ENCODE measurements around the gene SALL3.

The SALL3 gene

DNA sequence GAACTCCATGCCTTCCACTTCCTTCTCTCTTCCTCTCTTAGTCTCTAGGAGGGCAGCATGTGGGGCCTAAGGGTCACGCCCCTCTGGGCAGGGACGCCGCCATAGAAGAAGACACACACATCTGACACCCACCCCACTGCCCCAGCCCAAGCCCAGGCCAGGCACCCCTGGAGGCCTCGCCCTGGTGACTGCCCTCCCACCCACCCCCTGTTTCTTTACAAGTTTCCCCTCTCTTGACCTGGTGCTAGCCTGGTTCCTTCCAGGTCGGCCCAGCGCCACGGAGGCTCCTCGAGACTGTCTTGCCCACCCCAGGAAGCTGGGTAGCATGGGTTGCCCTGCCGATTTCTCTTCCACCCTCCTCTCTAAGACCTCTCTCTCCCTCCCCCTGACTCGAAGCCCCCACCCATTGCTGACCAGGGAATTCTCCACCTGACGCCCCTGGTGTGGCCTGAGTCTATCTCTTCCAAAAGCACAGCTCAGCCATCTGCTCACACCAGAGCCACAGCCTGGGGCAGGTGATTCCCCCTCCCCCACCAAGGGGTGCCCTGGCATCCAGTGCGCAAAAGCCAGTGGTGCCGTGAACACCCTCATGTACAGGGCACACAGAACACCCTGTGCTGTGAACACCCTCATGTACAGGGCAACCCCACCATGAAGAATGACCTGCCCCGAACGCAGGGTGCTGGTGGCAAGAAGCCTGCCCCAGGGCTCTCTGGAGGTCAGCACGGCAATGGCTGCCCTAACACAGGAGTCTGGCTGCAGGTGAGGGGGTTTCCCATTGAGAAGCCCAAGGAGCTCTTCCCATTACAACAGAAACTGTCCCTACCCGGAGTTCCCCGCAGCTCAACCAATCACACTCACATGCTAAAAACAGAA is 13.5 kb upstream of the SALL3 start:
- no peak for DNase-seq

DNA sequence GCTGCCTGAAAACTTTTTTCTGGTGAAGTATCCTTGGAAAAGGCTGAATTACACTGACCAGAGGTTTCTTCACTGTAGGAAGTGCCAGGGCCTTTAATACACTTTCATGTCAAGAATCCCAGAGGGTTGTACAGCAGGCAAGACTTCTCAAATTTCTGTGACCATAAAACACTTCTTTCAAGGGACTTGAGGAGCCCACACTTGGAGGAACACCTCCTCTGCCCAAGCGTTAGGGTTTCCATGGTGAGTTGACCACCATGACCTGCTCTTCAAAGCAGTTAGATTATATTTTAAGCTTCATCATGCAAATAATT is 12.9 kb upstream of the SALL3 start:
- DNase-seq, result no peak

DNA sequence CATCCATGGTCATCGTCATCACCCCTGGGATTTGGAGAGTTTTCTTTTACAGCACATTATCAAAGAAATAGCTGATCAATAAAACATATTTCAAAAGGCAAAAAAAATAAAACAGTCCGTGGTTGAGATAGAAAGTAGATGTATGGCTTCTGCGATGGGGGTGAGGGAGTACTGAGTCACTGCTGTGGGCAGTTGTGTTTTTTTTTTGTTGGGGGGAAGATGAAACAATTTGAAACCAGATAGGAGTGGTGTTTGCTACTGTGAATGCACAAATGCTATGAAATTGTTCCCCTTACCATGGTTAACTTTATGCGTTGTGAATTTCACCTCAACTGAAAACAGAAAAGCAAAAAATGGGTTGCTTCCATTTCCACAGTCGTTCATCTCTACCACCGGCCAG is 11.9 kb upstream of the SALL3 start:
- no peak for DNase-seq

DNA sequence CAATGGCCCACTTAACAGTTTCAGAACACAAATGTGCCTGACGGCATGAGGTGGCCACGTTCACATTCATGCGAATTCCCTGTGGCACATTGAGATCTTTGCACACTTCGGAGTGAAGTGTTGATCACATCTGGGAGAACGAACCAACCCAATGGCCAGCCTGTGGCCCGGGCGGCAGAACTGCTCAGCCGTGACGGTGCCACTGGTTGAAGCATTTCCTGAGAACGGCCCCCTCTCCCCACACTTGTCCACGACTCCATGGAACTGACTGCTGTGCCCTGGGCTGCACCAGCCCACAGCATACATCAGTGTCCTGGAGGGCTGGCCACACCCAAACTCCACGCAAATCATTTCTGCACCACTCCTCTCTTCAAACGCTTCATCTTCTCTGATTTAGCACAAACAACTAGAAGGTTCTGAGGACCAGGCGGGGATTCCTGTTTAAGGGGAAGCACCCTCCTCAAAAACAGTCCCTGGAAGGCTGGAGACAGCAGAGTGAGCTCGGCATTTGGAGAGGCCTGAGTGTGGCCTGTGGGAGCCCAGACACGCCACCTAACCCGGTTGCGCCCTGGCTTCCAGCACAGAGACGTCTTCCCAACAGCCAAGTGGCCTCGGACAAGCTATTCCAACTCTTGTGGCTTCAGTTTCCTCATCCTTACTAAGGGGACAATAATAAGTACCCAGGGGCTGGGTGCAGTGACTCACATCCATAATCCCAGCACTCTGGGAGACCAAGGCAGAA is 9.9 kb upstream of the SALL3 start:
- no peak for DNase-seq

DNA sequence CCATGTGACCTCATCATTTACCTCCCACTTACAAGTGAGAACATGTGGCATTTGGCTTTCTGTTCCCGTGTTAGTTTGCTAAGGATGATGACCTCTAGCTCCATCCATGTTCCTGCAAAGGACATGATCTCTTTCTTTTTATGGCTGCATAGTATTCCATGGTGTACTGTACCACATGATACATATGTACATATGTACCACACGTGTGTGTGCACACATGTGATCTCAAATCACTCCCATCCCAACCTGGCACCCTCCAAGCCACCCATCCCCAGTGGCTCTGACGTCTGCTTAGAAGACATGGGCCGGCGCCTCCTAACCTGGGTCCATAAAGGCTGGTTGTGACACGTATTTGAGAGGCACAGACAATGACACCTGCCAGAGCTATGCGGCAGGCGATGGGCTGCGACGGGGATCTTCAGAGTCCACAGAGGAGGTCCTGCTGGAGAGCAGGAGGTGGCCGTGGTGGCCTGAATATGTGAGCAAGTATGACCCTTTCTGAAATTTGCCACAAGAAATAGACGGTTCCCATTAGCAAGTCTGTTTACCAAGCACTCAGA is 8.8 kb upstream of the SALL3 start:
- no peak for DNase-seq

DNA sequence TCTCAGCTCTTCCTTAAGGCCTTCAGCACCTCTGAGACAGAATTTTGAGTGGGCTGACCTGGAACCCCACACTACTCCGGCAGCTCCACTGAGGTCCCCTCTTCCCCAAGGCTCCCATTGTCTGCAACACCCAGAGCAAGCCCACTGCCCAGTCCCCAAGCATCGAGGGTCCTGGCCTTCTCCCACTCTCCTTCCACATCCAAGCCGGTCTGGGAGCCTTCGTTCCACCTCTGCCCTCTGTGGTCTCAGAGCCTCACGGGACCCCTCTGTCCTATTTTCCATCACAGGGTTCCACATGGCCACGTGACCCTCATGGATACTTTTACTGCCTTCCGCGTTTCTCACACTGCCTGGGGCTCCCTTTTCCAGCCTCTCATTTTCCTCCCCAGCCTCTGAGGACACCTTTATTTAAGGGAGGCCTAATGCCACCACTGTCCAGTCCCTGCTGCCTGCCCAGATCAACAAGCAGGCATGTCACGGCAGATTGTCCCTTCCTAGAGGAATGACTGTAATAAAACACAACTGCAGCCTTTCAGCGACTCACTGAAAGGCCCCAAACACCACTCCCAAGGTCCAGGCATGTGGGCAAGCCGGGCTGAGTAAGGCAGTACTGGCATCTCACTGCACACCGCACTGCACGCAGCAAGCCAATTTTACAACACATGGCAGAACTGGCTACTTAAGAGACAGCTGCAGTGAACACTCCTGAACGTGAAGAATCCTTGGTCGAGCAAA is 7.9 kb upstream of the SALL3 start:
- no peak for DNase-seq

DNA sequence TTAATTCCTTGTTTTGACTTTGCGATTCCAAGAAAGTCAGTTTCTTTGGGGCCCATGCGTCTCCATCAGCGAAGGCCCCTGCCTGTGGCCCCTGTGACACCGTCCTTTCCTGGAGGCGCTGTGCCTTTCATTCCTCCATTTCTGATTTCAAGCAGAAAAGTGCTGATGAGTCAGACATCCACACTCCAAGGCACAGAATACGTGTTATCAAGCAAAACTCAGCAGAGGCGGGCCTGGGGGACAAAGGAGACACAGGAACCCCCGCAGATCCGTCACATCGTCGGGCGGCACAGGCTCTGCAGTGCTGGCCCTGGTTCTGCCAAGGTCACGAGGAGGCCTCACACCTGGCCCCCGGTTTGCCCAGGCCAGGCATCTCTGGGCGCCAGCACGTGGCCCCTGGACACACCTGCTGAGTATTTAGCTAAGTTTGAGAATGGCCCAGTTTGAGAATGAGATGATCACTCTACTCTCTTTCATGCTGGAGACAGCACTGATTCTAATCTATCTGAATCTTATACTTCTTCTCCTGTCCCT is 7.2 kb upstream of the SALL3 start:
- no peak for DNase-seq

DNA sequence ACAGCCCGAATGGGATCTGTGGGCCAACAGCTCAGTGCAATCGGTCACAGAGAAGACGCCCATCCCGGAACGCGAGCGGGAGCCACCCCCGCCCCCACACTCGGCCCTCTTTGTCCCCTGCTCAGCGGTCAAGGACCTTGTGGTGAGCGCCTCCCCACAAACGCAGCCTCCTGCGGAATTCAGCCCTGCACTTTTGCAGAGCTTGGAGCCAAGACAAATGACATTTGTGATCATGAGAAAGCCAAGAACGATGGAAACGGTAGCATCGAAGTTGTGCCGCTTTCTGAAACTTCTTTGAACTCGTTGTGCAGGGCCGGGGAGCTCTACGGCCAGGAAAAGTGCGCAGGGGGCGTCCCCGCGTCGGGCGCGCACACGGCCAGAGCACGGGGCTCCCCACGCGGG is 6.7 kb upstream of the SALL3 start:
- DNase-seq, result no peak

DNA sequence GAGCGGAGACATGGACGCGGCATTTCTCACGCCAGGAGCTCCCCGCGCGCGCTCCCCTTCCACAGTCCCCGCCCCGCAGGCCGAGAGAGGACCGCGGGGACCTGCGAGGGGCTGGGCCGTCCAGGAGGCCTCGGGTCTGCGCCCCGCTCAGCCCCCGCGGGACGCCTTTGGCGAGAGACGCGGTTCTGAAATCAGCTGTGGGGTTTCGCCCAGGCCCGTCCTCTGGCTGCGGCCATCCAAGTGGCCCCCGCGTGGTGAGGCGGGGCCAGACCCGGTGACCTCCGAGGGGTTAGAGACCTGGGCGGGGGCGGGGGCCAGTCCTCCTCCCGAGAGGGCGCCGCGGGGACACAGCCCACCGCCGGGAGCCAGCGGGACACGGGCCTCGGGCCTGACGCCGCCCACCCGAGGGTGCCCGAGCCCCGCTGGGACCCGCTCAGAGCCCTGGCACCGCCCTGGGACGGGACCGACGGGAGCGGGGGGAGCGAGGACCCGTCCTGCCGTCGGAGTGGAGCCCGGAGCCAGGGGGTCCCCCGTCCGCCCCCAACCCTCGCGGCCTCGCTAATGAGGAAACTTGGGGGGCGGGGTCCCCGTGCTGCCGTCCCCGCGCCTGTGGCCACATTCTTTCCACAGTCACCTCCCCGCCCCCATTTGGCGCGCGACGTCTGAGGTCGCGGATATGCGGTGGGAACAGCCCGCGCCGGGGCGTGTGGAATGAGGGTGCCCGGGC is 6.1 kb upstream of the SALL3 start:
- DNase-seq, result no peak

DNA sequence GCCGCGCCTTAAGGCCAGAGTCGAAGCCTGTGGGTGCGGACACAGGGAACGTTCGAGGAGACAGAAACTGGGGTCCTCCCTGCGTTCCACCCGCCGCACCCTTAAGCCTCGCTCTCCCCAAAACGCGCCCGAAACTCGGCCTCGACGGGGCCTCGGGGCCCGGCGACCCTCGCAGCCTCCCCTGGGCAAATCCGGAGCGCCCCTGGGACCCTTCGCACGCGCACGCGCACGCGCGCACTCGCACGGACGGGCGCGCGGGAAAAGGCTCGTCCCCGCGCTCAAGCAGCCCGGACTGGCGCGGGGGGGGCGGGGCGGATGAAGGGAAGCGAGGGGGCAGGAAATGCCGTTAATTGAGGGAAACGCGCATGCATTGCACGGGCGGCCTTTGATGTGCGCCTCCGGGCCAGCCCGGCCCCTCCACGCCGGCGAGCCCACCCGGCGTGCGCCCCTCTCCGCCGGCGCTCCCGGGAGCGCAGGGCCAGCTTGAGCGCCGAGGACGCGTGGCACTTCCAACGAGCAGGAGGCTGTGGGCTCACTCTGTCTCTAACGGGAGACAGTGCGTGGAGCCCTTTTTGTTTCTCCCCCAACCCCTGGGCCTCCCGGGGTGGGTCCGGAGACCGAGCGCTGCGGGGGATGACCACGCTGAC is 5.4 kb upstream of the SALL3 start:
- DNase-seq, result no peak

DNA sequence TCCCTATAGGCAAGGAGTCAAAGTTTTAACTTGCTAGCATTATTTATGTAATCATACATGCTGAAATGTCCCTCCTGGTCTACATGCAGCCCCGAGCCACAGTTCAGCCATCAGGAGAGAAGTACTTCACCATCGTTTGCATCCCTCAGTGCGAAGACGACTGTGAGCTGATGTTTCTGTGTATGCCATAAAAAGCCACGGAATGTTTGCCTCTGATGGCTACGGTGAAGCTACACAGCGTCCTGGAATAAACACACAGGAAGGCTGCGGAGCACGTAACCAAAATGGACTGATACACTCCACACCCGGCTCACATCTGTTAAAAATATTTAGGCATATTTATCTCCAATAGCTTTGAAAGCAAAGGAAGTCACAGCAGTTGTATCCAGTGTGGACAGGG is 4.3 kb upstream of the SALL3 start:
- no peak for DNase-seq

DNA sequence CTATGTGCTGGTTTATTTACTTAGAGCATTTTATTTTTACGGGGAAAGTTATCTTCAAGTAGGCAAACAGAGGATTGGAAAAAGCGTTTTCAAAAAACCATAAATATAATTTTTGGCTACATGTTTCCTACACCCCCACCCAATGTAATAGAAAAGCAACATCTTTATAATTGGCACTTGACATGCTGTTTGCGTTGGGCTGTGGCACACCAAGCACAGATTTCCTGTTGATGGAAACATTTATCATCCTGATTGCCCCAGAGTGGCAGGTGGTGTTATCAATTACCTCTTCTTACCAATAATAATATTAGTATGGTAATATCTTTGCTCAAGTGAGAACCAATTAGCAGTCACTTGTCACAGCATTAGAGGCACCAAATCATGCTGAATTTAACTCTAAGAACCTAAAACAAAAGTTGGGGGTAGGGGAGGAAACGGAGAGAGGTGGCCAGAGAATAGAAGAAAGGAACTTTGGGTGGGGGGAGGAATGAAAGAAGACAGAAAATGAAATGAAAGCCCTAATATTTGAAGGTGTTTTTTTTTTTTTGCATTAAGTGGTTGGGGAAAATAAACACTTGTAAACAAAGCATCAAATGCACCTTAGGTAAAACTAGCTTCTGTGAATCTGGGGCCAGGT is 3.8 kb upstream of the SALL3 start:
- no peak for DNase-seq

DNA sequence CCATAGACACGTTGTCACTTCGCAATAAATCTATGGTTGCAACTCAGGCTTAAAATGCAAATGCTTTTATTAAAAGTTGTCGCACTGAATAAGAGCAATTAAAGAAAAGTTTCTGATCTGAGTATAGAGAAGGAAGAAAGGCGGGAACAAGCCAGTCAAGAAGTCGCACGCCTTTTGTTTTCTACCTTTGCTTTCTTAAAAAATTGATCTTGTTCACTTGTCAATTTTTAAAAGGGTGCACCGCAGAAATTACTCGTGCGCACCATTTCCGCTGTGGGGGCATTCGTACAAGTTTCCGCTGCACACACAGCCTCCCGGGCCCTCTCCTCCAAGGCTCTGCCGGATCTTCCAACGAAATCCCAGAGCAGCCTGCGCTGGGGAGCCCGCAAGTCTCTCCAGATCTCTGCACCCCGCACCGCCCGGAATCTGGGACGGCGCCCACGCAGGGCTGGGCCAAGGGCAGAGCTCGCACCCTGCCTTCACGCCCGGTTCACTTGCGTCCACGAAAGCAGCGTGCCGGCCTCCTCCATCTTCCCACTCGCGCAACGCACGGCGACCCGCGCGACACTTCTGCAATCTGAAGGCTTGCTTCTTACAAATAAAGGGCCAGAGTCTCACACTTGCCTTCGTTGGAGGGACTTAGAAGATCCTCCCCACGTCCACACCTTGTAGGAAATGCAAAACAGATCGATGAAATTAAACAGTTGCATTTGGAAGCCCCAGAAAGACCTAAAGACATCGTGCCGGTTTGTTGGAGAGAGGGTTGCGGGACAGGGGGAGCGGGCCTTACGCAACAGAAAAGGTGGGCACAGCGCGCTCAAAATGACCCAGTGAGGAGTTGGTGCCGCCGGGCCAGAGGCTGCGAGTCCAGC is 2.6 kb upstream of the SALL3 start:
- DNase-seq, result no peak

DNA sequence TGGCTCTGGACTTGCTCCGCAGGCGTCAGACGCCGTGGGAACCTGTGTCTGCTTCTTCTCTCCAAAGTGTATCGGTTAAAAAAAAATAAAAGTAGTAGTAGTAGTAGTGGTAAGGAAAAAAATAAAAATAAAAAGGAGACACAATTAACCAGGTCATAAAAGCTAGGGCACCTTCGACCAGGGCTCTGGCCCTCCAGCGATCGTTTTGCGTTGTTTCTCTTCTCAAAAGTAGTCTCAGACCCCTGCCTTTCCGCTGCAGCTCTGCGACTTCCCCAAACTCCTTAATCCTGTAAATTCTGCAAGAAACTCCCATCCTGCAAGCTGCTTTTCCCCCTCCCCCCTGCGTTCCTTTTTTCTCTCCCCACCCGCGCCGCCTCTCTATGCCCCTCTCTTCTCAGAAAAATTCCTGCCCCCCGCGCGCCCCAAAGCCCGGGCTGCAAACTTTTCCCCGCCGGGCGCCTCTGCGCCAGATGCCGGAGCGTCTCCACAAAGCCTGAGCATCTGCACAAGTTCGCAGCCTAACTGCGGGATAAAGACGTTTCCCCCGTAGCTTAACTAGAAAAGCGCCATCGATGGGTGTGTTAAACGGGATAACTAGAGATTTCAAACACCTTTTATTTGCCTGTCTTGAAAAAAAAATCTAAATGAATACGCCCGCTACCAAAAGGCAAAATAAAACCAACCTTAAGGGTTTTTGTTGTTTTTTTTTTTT is 1.8 kb upstream of the SALL3 start:
- DNase-seq, result no peak

DNA sequence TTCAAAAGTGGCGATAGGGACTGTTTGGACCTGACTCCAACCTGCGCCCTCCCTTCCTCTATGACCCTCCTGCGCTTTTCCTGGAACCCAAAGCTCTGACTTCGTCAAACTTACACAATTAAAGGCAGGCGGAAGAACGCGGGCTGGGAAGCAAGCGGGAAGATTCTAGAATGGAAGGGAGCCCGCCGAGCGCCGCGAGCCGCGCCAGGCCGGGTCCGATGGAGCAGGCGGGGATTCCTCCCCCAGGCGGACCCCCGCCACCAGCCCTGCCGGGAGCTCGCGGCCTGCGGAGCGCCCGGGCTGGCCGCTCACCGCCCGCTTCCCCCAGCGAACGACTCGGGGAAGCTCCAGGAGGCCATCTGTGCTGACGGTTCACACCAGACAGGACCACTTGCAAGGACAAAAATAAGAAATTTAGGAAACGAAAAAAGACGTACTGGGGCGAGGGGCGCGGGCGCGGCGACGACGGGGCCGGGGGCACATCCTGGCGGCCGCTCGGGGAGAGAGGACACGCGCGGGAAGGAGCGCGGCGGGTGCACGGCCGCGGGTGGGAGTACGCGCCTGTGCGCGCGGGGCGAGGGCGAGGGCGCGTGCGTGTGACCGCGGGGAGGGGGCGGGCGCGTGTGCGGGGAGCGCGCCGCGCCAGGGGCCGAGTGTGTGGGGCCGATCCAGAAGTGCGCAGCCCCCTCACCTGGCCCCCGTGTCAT is 1.1 kb upstream of the SALL3 start:
- no peak for DNase-seq

DNA sequence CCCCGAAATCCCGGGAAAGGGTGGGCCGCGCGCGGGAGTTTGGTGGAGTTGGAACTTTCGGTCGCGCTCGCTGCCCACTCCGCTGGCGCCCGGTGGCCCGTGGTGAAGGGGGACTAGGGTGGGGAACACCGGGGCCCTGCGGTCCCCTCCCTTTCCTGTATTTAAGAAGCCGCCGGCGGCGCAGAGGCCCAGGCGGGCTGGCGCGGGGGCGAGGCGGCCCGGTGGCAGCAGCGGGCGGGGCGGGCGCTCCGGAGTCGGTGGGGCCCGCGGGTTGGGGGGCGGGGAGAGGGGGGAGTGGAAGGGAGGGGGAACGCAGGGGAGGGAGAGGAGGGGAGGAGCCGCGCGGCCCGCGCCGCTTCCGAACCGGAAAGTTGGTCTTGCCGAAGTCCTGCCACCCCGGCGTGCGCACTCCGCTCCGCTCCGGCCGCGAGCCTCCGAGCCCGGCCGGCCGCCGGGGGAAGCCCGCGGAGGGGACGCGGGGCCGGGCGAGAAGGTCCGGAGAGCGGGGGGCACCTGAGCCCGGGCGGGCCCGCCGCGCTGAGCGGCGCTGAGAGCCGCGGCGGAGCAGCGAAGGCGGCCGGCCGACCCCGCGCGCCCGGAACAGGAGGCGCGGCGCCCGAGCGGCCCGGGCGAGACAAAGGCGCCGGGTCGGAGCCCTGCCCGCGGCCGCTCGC is 425 bp upstream of the SALL3 start:
- DNase-seq, result no peak

DNA sequence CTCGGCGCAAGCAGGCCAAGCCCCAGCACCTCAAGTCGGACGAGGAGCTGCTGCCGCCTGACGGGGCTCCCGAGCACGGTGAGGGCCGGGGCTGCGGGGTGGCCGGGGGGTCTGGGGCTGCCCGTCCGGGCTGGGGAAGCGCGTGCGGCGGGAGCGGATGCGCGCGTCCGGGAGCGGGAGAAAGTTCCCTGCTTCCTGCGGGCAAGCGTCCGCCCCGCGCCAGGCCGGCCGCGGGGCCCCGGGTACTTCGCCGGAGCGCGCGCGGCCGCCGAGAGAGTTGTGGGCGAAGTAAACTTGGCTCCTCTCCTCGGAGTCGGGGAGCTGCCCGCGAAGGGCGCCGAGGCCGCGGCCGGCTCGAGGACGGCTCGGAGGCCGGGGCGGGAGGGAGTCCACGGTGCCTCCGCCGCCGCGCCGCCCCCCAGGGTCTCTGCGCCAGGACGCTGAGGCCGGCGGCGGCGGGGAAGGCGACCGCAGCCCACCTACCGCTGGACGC is 707 bp downstream of the SALL3 start:
- no peak for DNase-seq

DNA sequence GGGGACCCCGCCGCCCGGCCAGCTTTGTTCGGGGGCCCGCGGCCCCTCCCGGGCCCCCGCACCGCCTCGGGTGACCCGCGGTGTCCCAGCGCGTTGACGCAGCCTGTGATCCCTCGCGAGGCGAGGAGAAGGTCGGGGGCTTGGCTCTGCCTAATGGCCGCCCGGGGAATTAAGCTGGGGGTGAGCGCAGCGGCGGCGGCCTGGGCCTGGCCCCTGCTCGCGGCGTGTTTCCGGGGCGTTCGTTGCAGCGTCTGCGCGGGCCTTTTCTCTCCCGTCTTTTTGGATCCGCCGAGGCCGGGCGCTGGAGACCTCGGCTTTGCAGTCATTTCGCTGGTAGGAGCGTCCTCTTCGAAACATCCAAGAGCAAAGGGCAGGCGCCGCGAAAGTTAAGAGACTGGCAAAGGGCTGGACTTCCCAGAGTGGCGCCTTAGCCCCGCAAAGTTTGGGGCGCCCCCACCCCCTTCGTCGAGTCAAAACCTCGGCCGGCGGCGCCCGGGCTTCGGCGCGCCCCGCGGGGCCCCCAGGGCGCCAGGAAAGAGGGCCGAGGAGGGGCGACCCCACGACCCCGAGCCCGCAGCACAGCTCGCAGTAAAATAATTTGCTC is 1.3 kb downstream of the SALL3 start:
- DNase-seq, result no peak
